Fibroblast of skin of back (primary cell): ENCODE data around the gene PALS1.
"Not testable (repeated sequence)": the region's sequence is repeated elsewhere in the genome, so short reads cannot be mapped to it uniquely, and the experiment has no call there.

ENCODE experiments used
- DNase-seq: peaks from one replicate; pipeline ENCODE4 v3.0.0-alpha.2; 2013

Gene PALS1

DNA sequence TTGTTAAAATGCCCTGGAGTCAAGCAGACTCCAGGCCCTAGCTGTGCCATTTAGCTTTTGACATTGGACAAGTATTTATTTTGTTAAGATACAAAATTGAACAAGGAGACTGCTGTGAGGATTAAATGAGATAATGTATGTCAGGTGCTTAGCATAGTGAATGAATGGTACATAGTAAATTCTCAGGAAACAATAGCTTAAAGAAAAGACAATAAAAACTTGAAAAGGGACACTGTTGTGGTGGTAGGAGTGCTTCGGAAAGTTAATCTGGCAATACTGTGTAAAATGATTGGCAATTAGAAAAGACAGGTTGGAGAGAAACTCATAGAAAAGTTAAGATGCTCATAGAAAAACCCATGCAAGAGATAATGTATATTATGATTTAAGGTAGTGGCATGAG, 19.7 kb downstream of the PALS1 start:
- DNase-seq = no peak

DNA sequence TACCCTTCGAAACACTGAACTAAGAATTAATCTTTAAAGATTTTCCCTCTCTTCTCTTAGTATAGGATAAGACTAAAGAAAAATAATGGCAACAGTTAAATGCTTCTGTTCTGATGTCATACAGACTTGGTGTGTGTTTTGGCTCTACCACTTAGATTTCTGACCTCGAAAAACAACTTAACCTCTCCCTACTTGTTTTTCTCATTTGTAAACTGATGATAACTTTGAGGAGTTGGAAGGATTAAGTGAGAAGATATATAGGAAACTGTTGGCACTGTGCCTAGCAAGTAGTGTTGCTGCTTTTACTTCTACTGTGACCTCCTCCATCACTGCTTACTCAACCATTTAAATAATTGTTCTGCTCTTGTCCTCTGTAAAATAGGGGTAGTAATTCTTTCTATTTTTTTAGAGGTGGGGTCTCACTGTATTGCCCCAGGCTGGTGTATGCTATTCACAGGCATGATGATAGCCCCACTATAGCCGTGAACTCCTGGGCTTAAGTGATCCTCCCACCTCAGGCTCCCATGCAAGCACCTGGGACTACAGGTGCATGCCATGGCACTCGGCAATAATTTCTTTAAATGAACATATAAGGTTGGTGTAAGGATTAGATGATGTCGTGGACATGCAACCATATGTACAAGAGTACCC, 22.4 kb downstream of the PALS1 start:
- DNase-seq = peak; percentile 81

DNA sequence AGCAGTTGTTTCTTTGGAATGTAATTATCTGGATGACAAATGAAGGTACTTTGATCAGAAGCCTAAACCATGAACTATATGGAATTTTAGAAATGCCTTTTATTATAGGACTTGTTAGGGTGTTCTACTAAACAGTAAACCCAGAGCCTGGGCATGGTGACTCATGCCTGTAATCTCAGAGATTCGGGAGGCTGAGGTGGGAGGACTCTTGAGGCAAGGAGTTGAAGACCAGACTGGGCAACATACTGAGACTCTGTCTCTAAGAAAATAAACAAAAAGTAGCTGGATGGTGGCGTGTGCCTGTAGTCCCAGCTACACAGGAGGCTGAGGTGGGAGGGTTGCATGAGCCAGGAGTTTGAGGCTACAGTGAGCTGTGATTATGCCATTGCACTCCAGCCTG, 23.9 kb downstream of the PALS1 start:
- peak; percentile 34 for DNase-seq

DNA sequence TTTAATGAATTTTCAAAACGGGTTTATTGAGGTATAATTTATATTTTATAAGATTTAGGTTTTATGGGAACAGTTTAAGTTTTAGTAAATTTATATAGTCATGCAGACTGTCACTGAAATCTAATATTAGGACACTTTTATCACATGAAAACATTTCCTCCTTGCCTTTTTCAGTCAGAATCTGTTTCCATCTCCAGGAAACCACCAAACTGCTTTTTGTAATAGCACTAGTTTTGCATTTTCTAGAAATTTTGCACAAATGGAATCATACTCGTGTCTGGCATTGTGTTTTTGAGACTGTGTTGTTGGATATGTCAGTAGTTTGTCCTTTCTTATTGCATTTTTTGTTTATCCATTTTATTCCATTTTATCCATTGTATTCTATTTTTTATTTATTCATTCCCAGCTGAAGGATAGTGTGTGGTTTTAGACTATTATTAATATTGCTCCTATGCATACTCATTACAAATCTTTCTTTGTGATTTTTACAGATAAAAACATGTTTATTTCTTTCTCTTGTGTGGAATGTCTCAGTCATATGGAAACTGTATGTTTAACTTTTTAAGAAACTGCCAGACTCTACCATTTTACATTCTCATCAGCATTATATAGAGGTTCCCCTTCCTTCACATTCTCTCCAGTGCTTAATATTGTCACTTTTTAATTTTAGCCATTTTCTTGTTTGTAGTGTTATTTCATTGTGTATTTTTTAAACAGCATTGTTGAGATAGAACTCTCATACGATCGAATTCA, 26.5 kb downstream of the PALS1 start:
- DNase-seq = no peak

DNA sequence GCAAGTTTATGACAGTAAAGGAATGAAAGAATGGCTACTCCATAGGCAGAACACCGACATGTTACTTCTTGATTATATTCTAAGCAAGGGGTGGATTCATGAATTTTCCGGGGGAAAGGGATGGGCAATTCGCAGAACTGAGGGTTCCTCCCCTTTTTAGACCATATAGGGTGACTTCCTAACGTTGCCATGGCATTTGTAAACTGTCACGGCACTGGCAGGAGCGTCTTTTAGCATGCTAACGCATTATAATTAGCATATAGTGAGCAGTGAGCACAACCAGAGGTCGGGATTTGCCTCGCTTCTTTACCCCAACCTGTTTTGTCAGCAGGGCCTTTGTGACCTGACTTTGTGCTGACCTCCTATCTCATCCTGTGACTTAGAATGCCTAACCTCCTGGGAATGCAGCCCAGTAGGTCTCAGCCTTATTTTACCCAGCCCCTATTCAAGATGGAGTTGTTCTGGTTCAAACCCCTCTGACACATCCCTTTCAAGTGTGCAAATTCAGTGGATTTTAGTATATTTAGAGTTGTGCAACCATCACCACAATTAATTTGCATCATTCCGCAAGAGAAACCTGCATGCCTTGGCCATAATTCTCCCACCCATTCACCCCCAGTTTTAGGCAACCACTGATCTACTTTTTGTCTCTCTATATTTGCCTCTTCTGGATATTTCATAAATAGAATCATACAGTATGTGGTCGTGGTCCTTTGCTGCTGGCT, 27.4 kb downstream of the PALS1 start:
- no peak for DNase-seq

DNA sequence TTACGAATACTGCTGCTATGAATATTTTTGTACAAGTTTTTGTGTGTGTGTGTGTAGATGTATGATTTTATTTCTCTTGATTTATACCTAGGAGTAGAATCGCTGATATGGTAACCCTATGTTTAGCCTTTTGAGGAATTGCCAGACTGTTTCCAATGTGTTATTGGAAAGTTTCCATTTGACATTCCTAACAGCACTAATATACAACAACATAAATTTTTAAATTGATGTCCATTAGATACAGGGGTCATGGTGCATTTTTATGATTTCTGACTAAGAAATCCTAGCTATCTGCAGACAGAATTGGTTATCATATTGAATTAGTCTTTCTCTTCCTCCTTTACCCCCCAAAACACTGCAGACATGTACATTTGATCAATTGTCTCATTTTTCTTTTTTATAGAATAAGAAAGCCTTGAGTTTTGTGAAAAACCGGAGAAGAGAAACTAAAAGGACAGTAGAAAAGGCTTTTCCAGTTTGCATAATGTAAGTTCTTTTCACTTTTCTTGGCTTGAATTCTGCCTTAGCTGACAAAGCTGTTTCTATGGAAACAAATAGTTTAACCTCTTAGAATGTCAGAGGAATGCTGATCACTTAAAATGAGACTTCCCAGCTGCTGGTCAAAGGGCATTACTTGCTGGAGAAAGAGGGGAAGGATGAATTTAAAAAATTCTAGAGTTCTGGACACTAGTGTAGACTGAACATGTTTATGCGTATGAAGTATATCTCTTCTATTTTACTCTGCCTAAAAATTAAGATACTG, 28.2 kb downstream of the PALS1 start:
- peak; percentile 59 for DNase-seq

DNA sequence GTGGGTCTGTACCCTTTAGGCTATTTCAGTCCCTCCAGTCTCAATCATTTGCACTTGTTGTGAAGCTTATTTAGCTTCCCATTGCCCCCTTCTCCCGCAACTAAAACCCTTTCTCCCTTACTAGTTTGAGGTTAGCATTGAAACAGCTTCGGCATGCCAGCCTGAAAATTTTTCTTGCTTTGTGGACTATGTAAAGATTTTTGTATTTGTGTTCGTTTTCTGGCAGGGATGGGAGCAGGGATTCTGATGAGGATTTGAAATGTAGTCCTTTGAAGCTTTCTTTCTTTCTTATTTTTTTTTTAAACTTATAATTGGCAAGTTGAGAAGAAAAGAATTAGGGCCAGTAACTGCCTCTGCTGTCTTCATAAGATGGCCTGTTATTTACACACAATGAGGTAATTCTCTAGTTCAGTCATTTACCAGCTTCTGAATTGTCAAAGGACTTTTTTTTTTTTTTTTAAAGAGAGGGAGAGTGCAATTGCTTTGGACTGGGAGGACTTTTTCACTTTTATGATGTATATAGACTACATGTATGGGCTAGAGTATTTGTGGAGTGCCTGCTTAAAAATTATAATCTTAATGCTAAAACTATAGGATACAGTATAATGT, 29.0 kb downstream of the PALS1 start:
- DNase-seq = no peak

DNA sequence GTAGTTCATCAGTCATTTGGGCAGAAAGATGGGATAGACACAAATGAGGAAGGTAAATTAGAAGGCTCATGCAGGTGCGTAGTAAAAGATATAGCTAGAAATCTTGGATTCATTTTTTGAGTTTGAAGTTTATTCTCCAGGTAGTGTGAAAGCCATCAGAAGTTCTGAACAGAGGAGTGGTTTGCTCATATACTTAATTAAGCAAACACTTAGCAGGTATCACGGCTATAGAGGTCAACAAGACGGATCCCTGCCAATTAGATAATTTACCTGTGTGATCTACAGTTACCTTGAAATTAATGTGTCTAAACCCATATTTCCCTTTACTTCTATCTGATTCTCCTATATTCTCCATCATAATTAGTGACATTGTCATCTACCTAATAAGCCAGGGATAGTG, 29.7 kb downstream of the PALS1 start:
- DNase-seq = no peak

DNA sequence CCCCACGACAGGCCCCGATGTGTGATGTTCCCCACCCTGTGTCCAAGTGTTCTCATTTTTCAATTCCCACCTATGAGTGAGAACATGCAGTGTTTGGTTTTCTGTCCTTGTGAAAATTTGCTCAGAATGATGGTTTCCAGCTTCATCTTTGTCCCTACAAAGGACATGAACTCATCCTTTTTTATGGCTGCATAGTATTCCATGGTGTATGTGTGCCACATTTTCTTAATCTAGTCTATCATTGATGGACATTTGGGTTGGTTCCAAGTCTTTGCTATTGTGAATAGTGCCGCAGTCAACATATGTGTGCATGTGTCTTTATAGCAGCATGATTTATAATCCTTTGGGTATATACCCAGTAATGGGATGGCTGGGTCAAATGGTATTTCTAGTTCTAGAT, 32.0 kb downstream of the PALS1 start:
- DNase-seq = not testable (repeated sequence)

DNA sequence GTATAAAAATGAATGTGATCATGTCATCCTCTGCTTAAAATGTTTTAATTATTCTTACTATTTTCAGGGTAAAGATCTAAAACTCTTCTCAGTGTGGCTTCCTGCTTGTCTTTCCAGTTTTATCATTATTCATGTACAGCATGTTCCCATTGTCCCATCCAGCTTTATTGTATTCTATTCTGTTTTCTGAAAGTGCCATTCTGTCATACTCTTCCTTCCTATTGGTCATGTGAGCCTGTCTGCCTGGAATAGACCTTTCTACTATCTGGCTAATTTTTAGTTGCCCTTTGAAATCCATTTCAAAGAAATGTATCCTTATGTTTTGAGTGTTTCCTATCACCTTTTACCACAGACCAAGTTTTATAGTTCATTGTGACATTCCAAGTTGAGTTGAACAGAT, 34.9 kb downstream of the PALS1 start:
- DNase-seq = no peak

DNA sequence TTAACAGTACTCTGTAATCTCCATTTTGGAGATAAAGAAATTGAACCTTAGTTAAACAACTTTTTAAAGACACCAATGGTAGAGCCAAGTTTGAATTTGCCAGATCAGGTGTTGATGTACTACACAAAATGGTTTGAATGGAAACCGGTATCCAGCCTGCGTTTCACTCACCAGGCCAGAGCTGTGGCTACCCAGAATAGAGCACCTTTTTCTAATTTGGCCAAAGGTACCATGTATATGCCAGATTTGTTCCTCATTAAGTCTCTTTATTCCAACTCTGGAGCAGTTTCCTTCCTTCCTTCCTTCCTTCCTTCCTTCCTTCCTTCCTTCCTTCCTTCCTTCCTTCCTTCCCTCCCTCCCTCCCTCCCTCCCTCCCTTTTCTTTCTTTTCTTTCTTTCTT, 39.3 kb downstream of the PALS1 start:
- no peak for DNase-seq

DNA sequence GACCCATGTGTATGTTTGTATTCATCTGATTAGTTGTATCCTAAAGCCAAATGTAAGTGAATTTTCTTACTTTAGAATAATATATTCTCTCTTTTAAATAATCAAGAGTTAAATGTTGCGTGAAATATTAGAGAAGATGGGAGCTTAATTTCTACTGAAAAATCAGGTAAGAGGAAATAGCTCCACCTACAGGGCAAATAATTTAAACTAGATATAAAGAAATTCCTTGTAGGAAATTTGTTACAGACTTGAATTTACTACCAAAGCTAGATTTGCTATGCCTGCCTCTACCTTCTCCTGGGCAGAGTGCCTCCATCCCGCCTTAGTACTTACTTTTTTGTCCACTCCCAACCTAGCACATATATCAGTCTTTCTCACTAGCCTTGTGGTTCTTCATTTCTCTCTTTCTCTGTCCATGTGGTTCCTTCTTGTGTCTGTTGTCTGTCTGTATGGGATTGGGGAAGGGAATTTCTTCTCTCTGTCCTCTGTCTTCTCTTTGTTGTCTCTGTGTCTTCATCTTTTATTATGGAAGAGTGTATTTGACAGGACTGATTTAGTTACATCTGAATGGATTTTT, 44.7 kb downstream of the PALS1 start:
- peak; percentile 29 for DNase-seq
